RWPE1 (cell line): ENCODE results near the gene PADI2.

ENCODE experiments used
- CTCF ChIA-PET: fragments of 350-600 bp; sonication (Branson Sonifier 250); formaldehyde crosslinking; extraction: SDS; loops from one replicate; lab custom pipeline; 2021; lab: Yijun Ruan, JAX
- POLR2A ChIA-PET: fragments of 400-600 bp; formaldehyde crosslinking; extraction: SDS; loops from one replicate; lab custom pipeline; 2020; ENCODE audit warnings: antibody characterized with exemption; ENCODE audit not compliant: low non-redundant PET; lab: Yijun Ruan, JAX
- DNase-seq: peaks from one replicate; pipeline ENCODE4 v3.0.0; 2012; ENCODE audit warnings: low spot score
- H3K27ac ChIP-seq: fragments of 450-650 bp; 2 replicates; pipeline ENCODE4 v1.5.1; 2017
- CTCF ChIP-seq: fragments of 450-650 bp; conservative IDR thresholded peaks from 2 replicates; pipeline ENCODE4 v1.5.1; 2017; ENCODE audit warnings: low read depth, mild to moderate bottlenecking

Gene PADI2

DNA sequence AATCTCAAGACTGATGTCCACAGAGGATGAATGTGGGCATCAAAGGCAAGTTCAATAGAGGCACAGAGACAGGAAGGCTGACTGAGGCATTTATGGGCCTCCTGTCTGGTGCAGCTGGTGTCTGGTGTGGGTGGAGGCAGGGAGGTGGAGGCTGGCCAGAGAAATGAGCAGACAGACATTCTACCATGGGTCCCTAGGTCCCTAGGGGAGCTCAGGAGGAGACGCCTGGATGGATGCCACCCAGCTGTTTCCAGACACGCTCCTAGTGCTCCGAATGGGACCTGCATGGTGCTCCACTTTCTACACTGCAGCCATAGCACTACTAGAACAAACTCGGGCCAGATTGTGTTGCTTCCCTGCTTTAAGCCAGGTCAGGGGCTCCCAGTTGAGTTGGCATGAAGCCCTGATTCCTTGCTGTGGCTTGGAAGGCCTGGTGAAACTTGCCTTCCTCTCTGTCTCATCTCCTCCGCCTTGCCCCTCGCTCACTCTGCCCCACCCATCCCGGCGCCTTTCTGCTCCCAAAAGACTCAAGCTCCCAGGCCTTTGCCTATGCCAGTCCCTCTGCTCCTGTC is 25.3 kb downstream of the PADI2 start:
- TF ChIP-seq CTCF: no peak
- POLR2A ChIA-PET: no interaction called here
- no peak for DNase-seq
- H3K27ac ChIP-seq: peak overlapping the region; percentile 20
- CTCF ChIA-PET: interaction anchor here (1.0 kb wide), 1 partner anchor 168 kb away, joined by 3 read pairs; no protein-coding TSS in a partner anchor

DNA sequence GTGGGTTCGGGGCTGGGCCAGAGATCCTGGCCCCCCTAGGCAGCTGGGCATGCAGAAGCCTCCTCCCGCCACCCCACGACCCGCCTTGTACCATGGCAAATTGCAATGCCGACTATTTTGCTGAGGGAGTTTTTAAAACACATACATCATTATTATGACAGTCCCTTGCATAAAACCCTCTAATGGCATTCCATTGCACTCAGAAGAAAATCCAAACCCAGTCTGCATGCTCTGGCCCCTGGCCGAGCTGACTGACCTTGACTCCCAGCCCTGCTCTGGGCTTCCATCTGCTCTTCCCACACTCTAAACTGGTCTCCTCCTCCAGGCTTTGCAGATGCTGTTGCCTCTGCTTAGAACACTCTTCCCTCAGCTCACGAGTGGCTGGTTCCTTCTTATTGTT is 28.0 kb downstream of the PADI2 start:
- POLR2A ChIA-PET: no interaction called here
- H3K27ac ChIP-seq: no peak overlapping the region
- TF ChIP-seq CTCF: no peak
- no peak for DNase-seq
- CTCF ChIA-PET: no interaction called here

GRCh38 chr1:17089506-17089905 is 29.7 kb downstream of the PADI2 start:
- ChIA-PET POLR2A (no interaction called here), CTCF (no interaction called here)
- no peak for TF ChIP-seq CTCF
- no peak for DNase-seq
- H3K27ac ChIP-seq: no peak overlapping the region

GRCh38 chr1:17086751-17087150 is 32.5 kb downstream of the PADI2 start:
- ChIA-PET POLR2A (no interaction called here), CTCF (interaction anchor here (1.0 kb wide), 2 partner anchors 12 to 389 kb away, joined by 3 read pairs; no protein-coding TSS in a partner anchor)
- H3K27ac ChIP-seq: no peak overlapping the region
- TF ChIP-seq CTCF: no peak
- DNase-seq: no peak

DNA sequence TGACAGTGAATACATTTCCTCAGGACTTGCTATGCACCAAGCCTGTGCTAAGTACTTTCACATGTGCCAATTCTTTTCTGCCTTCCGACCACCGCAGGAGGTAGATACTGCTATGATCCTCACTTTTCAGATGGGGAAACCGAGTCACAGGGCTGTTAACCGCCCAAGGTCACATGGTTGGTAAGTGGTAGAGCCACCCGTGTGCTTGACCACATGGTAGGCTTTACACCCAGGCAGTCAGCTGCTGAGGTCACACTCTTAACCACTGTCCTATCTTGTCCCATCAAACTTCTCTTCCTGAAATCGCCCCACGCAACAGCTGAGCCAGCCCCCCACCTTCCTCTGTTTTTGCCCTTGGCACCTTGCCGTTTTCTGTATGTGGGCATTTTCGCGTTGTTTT is 34.5 kb downstream of the PADI2 start:
- CTCF ChIA-PET: no interaction called here
- TF ChIP-seq CTCF: no peak
- POLR2A ChIA-PET: no interaction called here
- H3K27ac ChIP-seq: no peak overlapping the region
- DNase-seq: no peak

GRCh38 chr1:17082761-17083160 is 36.5 kb downstream of the PADI2 start:
- CTCF ChIA-PET: interaction anchor here (0.6 kb wide), 1 partner anchor 32 kb away, joined by 8 read pairs; no protein-coding TSS in a partner anchor
- POLR2A ChIA-PET: no interaction called here
- TF ChIP-seq CTCF: no peak
- DNase-seq: no peak
- no peak overlapping the region for H3K27ac ChIP-seq

- ChIA-PET POLR2A (no interaction called here), CTCF (no interaction called here)
- no peak for TF ChIP-seq CTCF
- no peak for DNase-seq
- no peak overlapping the region for H3K27ac ChIP-seq
These were observed 37.8 kb downstream of the PADI2 start for GRCh38 chr1:17081439-17081838.
